ENCODE measurements around the gene TNNT1.

- TF ChIP-seq CTCF (IDR thresholded peaks at IDR 0.05) (no peak), ZFX (IDR thresholded peaks at IDR 0.05; ENCODE audit: borderline replicate concordance) (no peak)
Observed at GRCh38 chr19:55137915-55138314, 11.1 kb downstream of the TNNT1 start.

Measured in 22Rv1 (cell line).